GM19452 (cell line): ENCODE measurements around the gene PDRG1.

Experiments used
- ATAC-seq: cut with Tn5 transposase; IDR thresholded peaks from one replicate; pipeline ENCODE4 v1.9.1; 2021; ENCODE audit not compliant: unreplicated experiment

The PDRG1 gene

GRCh38 chr20:31967830-31968249 is 16.0 kb upstream of the PDRG1 start, which contains the start of gene XKR7:
Gene XKR7, plus strand, starts transcription at chr20:31968151. Its CDS starts 25 bp downstream, at chr20:31968176.
- no peak for ATAC-seq

GRCh38 chr20:31966991-31967655 is 15.3 kb upstream of the PDRG1 start:
- no peak for ATAC-seq

- no peak for ATAC-seq
These were observed 12.0 kb upstream of the PDRG1 start for GRCh38 chr20:31963889-31964288.

- no peak for ATAC-seq
These were observed 10.9 kb upstream of the PDRG1 start for GRCh38 chr20:31962761-31963160.

DNA sequence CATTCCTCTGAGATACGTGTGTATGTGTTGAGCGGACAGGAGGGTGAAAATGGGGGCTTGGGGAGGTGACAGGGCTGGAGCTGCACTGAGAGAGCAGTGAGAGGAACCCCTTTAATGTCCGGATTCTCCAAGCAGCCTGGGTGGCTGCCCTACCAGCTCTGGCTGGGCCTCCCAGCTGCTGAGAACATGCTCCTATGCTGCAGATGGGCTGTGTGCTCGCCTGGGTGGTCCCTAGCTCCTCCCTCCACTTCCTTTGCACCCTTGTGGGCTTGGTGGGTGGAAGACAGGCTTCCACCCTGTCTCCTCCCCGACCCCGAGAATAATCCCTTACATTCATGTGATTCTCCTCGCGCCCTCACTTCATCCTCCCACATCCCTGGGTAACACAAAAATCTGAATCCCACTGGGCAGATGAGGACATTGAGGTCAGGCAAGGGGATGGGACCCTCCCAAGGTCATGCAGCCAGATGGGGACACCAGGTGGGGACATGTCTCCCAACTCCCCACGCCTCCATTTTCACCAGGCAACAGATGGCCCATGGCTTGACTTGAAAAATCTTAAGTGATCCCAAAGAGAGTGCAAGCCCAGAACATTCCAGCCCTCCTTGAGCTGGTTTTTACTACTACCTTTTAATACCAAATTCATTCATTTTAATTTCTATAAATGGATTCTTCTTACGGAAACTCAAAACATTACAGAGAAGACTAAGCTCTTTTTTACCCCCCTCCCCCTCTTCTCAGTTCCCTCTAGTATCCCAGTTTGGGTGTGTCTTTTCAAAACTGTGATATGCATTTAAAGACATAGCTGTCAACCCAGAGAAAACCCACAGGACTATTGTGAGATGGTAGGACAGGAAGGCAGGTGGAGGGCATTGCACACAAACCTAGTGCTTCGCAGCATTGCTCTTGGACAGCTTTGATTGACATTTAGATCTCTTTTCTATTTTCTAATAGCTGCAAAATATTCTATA is 5.0 kb upstream of the PDRG1 start:
- ATAC-seq: no peak

DNA sequence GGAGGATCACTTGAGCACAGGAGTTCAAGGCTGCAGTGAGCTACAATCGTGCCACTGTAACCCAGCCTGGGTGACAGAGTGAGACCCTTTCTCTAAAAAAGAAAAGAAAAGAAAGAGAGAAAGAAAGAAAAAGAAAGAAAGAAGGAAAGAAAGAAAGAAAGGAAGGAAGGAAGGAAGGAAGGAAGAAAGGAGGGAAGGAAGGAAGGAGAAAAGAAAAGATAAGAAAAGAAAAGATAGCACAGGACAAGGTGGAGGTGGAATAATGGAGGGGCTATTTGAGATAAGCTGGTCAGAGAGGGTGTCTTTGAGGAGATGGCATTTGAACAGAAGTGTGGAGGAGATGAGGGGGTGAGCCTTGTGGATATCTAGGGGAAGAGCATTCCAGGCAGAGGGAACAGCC is 2.7 kb upstream of the PDRG1 start:
- ATAC-seq: no peak

GRCh38 chr20:31953556-31954148 is 1.8 kb upstream of the PDRG1 start:
- no peak for ATAC-seq

DNA sequence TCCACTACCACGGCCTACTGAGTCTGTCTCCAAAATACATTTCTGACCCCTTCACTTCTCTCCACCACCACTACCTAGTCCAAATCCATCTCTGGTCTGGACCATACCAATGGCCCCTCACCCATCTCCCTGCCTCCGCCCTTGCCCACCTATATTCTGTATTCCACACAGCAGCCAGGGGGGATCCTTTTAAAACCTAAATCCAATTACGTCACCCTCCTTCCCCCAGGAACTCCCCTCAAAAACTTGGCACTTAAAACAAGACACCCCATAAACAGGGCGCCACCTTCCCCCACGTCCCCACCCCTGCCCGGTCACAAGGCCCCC is 680 bp downstream of the PDRG1 start:
- no peak for ATAC-seq

- no peak for ATAC-seq
These were observed 1.8 kb downstream of the PDRG1 start for GRCh38 chr20:31949877-31950646.

GRCh38 chr20:31948008-31948407 is 3.8 kb downstream of the PDRG1 start:
- no peak for ATAC-seq

- ATAC-seq: no peak
These were observed 6.1 kb downstream of the PDRG1 start for GRCh38 chr20:31945785-31946184.

GRCh38 chr20:31945319-31945718 is 6.5 kb downstream of the PDRG1 start:
- no peak for ATAC-seq

DNA sequence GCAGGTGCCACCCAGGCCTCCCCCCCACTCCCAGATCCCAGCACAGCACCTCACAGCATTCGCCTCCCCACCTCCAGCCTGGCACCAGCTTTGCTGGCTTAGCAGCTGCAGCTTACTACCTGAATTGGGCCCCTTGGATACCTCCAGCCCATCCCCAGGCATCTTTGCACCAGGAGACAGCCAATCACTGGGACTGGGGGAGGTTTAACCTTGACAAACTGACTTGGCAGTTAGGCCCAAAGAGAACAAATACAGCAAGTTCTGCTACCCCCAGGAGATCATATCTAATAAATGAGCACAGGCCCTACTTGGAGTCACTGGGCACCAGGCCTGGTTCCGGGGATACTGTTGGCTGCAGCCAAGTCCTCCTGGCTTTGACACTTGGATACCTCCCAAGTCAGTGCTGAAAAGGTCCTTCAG is 8.8 kb downstream of the PDRG1 start:
- ATAC-seq: no peak

DNA sequence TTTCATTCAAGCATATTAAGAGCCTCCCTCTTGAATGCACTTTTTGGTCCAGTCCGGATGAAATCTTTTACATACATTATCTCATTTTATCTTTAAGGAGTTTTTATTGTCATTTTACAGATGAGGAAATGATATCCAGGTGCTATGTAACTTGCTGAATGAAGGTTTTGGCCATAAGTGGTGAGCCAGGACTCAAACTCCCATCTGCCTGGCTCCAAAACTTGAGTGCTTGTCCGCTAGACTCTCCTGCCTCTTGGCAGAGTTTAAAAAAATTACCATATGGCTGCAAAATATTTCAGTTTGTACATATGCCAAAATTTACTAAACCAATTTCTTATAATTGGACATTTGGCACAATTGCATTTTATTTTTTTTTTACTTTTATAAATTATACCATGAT is 12.2 kb downstream of the PDRG1 start:
- no peak for ATAC-seq

DNA sequence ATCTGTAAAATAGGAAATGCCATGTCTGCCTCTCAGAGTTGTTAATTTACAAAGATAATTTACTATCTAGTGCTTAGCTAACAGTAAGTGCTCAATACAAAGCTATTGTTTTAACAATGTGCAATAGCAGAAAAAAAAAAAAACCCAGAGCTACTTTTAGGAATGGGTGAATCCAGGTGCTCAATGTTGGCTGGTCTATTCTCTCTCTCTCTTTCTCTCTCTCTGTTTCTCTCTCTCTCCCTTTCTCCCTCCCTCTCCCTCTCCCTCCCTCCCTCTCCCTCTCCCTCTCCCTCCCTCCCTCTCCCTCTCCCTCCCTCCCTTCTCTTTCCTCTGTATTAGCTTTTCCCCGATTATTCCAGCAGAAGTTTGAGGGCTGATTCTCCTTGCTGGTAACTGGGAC is 14.0 kb downstream of the PDRG1 start:
- ATAC-seq: no peak

- ATAC-seq: no peak
These were observed 15.4 kb downstream of the PDRG1 start for GRCh38 chr20:31936420-31936819.

DNA sequence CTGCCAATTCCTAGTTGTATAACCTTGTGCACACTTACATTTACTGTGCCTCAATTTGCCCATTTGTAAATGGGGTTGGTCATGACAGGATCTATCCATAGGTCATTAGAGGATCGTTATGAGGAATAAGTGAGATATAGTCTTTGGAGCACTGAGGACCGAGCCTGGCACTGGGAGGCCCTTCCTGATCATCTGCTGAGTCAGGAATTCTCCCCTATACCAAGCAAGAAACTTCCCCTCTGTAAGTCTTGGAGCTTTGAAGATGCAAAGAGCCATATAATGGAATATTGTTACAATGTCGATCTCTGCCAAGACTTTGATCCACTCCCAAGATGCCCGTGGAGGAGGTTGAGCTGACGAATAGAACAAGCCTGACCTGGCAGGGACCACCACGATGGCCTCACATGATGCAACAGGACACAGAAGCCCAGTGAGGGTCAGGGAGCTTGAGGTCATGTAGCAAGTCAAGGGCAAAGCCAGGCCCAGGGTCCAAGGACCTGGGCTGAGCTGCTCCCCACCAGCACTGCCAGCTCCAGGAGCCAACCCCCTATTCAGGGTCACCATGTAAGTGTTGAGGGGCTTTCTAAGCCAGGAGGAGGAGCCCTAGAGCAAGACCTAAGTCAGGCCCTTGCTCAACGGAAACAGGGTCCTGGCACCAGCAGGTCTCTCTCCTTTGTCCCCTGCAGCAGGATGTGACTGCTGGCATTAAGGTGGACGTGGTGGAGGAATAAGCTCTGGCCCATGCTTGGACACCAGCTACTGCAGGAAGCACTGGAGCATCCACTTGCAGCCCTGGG is 16.7 kb downstream of the PDRG1 start:
- ATAC-seq: no peak

DNA sequence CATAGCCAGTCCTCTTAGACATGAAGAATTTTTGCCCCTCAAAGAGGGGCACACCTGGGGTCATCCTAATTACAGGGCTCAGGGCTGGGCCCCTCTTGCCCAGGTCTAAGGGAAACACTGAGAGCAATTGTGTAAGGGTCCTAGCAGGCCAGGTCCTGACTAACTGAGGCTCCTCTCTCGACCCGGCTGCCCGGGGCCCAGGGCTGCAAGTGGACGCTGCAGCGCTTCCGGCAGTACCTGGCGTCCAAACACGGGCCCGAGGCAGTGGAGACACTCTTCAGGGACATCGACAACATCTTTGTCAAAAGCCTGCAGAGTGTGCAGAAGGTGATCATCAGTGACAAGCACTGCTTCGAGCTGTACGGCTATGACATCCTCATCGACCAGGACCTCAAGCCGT is 17.4 kb downstream of the PDRG1 start:
- ATAC-seq: no peak

DNA sequence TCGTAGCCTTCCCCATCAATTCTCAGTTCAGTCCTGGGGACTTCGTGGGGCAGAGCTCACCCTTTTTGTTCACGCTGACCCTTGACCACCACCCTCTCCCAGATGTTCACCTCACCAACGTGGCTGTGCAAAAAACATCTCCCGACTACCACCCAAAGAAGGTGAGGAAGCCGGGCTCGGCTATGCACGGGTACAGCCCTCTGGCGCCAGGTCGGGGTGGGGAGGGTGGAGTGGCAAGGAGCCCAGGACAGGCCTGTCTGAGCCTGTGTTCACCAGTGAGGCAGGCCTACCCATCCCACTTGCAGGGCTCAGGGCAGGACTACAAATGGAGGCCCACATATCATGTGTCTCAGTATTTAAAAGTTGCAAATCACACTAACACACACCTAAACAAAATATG is 18.1 kb downstream of the PDRG1 start:
- no peak for ATAC-seq

- ATAC-seq: no peak
These were observed 21.1 kb downstream of the PDRG1 start for GRCh38 chr20:31930779-31931178.
